RCC 7860 (cell line): ENCODE data around the gene LRRIQ1.
"Not testable (repeated sequence)": the region's sequence is repeated elsewhere in the genome, so short reads cannot be mapped to it uniquely, and the experiment has no call there.

Source experiments
- DNase-seq: peaks from one replicate; pipeline ENCODE4 v3.0.0-alpha.2; 2015; ENCODE audit warnings: low spot score
- FAIRE-seq: peaks from 2 replicates; lab custom pipeline; 2012; peaks lifted over from hg19 to GRCh38; lab: Jason Lieb, UNC

Gene LRRIQ1

GRCh38 chr12:85179680-85180270 lies 143.6 kb downstream of the LRRIQ1 start:
- FAIRE-seq (peak; percentile 60), DNase-seq (peak; percentile 39)

GRCh38 chr12:85182699-85183098 lies 146.5 kb downstream of the LRRIQ1 start:
- FAIRE-seq = no peak

DNA sequence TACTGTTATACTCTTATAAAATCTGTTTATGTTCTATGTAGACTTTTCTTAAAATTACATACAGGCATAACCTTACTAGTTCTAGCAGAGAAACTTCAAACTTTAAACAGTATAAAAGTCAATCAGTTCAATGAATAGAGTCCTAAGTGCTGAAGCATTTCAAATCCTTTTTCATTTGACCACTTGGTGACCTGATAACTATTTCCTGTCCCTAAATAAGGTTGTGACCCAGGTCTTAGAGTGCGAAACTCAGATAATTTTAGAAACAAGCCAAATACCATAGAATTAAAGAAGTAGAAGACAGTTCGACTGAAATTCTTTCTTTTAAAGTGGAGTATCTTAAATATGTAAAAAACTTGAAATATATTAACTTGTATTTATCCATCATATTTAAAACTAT lies 147.7 kb downstream of the LRRIQ1 start:
- FAIRE-seq (no peak), DNase-seq (no peak)

More at GRCh38 chr12:85182699-85183098, 146.5 kb downstream of the LRRIQ1 start:
- no peak for DNase-seq

DNA sequence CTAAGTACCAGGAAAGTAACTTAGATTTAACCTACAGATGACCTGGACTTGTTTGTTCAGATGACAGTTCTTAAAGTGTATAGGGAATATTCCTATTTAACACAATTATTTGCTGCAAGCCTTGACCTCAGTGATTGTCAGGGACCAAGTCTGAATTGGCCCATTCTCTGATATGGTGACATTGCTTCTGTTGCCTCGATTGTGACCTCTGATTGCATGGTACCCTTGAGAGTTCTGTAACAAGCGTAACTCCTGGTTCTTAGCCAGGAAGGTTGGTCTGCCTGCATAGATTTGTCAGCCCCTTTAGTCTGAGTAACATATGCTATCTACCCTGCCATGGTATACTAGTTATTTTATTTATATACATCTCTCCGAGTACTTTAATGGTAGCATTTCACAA lies 150.1 kb downstream of the LRRIQ1 start:
- DNase-seq = no peak
- no peak for FAIRE-seq

GRCh38 chr12:85188619-85189018 lies 152.5 kb downstream of the LRRIQ1 start:
- DNase-seq (no peak), FAIRE-seq (no peak)

DNA sequence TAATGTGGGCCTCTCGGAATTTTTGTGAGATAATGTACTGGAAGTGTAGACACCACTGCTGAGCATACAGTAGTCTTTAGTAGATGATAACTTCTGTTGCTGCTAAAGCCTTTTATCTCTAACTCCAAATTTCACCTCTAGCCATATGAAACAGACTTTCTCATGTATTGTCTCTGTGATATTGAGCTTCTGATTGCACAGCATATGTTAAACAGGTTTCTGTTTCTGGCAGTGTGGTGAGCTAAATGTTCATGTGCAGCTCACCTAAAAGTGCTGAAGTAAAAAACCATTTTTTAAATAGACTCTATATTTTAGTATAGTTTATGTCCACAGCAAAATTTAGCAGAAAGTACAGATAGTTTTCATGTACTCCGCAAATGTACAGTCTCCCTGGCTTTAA lies 154.6 kb downstream of the LRRIQ1 start:
- no peak for FAIRE-seq
- no peak for DNase-seq

DNA sequence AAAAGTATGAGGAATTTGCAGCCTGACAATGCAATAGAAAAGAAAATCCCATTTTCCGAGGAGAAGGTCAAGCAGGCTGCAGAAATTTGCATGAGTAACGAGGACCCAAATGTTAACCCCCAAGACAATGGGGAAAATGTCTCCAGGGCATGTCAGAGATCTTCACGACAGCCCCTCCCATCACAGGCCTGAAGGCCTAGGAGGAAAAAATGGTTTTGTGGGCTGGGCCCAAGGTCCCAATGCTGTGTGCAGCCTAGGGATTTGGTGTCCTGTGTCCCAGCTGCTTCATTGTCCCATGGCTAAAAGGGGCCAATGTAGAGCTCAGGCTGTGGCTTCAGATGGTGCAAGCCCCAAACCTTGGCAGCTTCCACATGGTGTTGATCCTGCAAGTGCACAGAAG lies 167.7 kb downstream of the LRRIQ1 start:
- DNase-seq, FAIRE-seq: not testable (repeated sequence)

- no peak for DNase-seq
- FAIRE-seq = no peak
Measured at GRCh38 chr12:85206543-85206942, 170.4 kb downstream of the LRRIQ1 start.

GRCh38 chr12:85224339-85224738 lies 188.2 kb downstream of the LRRIQ1 start:
- DNase-seq, FAIRE-seq: not testable (repeated sequence)

- DNase-seq (no peak), FAIRE-seq (no peak)
Measured at GRCh38 chr12:85225501-85225900, 189.3 kb downstream of the LRRIQ1 start.

GRCh38 chr12:85237327-85237726 lies 201.2 kb downstream of the LRRIQ1 start:
- FAIRE-seq = no peak
- DNase-seq = no peak

GRCh38 chr12:85244561-85244960 lies 208.4 kb downstream of the LRRIQ1 start:
- FAIRE-seq = no peak
- no peak for DNase-seq

- FAIRE-seq = no peak
- no peak for DNase-seq
Measured at GRCh38 chr12:85253853-85254252, 217.7 kb downstream of the LRRIQ1 start.

DNA sequence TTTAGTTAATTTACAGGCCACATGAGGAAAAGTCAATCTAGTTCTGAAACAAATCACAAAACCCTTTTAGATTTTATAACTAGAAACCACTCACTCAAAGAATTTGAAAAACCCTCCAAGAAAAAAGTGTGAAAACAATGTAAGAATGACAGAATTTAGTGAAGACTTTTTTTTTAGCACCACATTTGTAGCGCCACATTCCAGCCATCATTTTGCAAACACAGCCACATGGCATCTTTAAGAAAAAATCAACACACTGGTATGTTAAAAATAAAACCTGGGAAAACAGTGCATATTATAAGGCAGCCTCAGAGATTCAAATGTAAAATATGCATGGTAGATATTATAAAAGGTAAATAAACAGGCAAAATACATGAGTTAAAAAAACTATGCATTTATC lies 221.5 kb downstream of the LRRIQ1 start:
- DNase-seq (no peak), FAIRE-seq (no peak)

DNA sequence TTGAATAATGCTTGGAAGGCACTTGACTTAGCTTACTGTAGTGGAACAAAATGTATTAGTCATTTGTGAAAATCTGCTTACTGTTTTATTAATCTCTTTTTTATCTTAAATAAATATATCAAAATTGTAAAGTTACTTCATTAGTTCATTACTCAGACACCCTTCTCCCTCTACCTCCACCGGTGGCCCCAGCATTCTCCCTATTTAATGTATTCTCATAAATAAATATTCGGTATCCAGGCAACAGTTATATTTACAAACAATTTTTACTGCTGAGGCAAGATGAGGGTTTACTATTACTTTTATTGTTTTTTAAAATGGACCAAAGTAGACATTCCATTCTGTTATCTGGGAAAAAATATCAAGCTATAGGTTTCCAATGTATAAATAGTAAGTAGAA lies 224.3 kb downstream of the LRRIQ1 start:
- no peak for DNase-seq
- FAIRE-seq = no peak

GRCh38 chr12:85260896-85261295 lies 224.7 kb downstream of the LRRIQ1 start:
- FAIRE-seq (no peak), DNase-seq (peak; percentile 10)

DNA sequence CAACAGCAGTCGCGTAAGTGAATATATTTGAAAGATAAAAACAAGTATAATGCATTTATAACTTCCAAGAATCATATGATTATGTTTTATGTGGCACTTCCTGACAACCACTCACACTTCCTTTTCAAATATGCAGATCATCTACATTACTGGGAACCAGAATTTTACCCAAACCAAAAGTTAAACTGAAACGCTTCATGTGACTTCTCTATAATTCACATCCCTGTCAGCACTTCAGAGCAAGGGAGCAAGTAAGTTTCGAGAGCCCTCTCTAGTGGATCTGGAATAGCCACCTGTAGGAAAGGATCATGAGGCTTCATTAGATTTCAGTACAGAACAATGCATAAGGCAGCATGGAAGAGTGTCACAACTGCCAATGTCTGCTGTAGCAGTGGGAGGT lies 230.2 kb downstream of the LRRIQ1 start:
- no peak for FAIRE-seq
- no peak for DNase-seq

- no peak for DNase-seq
- no peak for FAIRE-seq
Measured at GRCh38 chr12:85273381-85274314, 237.5 kb downstream of the LRRIQ1 start.

DNA sequence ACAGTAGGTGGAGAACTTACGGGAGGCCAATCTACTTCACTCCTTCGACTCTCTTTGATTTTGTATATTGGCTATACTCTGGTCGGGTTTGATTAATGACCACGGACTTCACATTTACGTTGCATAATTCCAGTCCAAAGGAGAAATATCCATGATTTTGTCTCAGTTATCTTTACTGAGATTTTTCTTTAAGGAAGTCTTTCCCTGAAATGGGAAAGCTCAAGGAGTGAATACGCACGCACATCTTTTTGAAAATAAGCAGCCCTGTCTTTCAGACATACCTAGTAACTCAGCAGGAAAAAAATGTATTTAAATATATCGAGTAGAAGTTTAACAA lies 238.1 kb downstream of the LRRIQ1 start:
- DNase-seq = no peak
- no peak for FAIRE-seq

DNA sequence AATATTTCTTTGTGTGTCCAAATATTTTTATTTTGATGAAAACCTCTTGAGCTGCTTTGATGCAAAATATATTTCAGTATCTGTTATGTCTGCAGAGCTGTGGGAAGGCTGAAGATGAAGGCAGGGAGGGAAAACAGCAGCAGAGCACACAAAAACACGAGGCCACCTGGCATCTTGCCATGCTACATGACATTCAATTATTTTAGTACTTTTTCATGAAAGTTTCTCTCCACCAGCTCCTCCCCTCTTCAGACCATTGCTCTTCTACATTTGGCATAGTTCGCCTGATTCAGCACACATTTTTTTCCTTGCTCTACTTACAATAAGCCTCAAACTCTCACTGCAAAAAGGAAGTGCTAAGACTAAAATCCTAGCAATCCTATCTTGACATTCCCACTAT lies 239.2 kb downstream of the LRRIQ1 start:
- FAIRE-seq (no peak), DNase-seq (no peak)

DNA sequence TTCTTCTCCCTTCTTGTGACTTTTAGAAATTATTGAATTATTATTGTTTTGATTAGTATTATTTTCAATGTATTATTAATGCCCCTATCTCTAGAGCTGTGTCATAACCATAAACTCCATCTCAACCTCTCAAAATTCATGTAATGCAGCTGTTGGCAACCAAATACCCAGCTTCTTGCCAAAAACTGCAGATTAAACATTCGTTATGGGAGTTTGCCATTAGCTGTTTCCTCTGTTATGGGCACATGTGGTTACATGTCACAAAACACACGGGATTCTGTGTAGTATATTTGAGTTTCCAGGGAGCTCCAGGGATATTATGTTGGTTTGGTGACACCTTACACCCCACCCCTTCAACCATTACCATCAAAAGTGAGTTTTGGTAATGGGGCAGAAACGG lies 241.0 kb downstream of the LRRIQ1 start:
- DNase-seq = no peak
- no peak for FAIRE-seq

- no peak for FAIRE-seq
- no peak for DNase-seq
Measured at GRCh38 chr12:85277900-85278597, 241.9 kb downstream of the LRRIQ1 start.
